GM21737 (cell line): Measurements from ENCODE around the gene OST4.

Source experiments
- ATAC-seq: cut with Tn5 transposase; IDR thresholded peaks from one replicate; pipeline ENCODE4 v1.9.1; 2021; ENCODE audit warnings: mild to moderate bottlenecking, moderate library complexity; ENCODE audit not compliant: unreplicated experiment

OST4 gene

DNA sequence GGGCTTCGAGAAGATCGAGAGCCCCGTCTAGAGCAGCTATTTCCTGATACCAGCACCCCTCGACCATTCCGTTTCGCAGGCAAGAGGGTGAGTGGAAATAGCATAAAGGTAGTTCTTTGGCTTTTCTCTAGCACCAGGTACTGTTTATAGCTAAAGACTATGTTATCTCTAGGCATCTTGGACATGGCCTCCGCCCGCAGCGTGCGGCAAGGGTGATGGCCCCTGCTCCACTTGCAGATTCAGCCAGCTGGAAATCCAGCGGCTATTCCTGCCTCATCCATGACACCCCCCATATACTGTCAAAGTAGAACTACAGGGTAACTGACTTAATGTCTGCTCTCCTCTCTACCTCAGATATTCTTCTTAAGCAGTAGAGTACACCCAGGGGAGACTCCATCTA is 16.7 kb downstream of the OST4 start:
- no peak for ATAC-seq

DNA sequence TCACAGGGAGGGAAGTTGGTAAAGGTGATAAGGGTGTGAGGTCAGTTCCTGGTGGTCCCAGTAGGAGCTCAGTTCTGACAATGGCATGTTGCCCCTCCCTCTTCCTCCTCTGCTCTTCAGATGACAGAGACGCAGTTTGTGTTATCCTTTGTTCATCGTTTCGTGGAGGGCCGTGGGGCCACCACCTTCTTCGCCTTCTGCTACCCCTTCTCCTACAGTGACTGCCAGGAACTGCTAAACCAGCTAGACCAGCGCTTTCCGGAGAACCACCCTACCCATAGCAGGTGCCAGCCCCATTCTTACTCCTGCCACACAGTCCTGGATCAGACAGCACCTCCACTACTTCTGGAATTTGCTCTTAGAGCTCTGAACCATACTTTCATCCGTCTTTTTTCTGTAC is 17.7 kb downstream of the OST4 start:
- ATAC-seq: no peak

DNA sequence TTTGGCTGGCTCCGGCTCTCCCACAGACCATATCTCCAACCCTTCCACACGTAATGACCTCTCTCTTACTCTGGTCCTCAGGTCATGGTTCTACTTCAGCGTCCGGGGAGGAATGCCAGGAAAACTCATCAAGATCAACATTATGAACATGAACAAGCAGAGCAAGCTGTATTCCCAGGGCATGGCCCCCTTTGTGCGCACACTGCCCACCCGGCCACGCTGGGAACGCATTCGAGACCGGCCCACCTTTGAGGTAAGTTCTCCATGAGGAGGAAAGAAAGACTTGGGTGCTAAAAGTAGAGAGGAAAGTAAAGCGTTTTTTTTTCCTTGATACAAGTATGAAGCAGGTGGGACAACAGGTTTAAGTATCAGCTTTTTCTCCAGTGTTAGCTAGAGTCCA is 18.1 kb downstream of the OST4 start:
- ATAC-seq: no peak

DNA sequence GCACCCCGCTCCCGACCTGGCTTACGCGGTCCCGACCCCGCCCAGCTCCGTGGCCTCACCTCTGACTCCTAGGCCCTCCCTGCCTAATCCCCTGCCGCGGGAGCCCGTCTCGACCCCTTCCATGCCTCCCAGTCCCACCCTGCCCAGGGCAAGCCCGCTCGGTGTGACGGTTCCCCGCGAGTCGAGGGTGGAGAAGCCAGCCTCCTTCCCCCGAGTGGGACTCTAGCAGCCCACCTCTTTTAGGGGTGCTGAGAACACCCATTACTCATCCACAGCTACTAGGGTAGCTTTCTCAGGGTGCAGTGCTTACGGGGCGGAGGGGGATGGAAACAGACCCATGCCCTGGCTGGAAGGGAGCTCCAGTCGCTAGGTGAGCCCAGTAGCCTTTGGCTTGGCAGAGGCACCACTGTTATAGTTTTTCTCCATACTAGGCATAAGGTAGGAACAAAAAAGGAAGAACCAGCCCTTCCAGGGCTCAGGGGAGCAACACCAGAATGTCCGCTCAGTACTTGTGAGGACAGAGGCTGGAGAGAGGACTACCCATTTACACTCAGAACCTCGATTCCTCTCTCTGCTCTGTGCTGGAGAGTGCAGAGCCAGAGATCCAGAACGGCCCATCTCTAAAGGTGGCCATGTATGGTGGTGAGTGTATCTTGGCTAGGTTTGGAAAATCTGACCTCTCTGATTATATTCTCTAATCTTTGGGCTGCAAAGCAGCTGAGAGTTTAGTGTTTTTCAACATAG is 19.4 kb downstream of the OST4 start:
- no peak for ATAC-seq

DNA sequence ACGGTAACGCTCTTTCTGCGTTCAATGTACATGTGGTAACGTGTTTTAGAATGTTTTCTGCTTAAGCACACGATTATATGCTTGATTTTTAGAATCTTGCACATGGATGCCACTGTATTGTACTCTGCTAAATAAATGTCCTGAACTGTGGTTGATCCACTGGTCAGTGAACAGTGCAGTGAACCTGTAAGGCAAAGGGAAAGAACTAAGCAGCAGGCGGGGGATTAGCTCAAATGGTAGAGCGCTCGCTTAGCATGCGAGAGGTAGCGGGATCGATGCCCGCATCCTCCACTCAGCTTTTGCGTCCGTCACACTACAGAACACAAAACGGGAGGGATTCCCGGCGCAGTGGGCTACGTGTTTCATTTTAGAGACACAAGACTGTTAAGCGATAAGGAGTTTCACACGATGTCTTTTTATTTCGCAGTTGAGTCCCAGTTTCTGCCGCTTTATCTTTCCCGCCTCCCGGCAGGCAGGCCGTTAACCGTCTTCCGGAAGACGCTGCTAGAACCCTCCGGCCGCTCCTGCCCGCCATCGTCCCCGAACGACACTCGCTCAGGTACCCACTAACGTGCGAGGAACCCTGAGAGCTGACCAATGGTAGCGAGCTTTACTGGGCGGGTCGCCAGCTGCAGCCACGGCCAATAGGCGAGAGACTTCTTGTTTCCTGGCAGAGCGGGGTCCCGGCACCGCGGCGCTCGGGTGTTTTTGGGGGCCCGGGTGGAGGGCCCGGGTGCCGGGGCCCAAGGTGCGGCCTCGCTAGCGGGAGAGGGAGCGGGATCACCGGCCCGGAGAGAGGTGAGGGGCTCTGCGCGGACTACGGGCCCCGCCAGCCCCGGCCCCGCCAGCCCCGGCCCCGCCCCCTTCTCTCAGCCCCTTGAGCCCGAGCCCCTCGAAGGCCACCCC is 20.2 kb downstream of the OST4 start, which contains the start of gene AGBL5:
Gene AGBL5 (plus strand): TSS at position 673 of the 906 bp plus-strand sequence. CDS start 1,291 bp downstream, outside the sequence.
- ATAC-seq: peak; percentile 63

DNA sequence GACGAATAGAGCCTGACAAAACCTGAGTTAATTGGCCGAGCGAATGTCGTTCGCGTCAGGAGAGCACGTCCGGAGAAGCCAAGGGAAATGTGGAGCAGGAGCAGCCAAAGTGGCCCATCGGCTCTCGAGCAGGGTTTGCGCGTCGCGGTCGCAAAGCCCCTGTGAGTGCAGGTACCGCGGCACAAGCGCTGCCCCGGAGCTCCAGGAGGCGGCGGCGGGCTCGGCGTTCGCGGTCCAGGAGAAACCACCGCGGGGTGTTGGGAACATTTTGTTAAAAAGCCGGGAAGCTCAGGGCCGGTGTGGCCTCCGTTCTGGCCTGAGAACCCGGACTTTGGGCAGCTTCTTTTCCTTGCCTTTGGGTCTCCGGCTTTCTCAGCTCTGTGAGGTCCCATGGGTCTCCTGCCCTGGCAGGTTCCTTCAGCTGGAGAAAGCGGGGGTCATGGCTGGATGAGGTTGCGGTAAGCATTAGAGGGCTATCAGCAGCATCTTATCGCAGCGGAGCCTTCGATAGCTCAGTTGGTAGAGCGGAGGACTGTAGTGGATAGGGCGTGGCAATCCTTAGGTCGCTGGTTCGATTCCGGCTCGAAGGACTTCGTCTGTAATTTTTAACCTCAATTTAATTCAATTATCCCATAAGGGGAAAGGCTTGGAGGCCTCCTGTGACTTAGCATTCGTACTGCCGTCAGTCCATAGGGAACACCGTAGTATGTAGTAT is 21.0 kb downstream of the OST4 start:
- ATAC-seq: peak; percentile 41

DNA sequence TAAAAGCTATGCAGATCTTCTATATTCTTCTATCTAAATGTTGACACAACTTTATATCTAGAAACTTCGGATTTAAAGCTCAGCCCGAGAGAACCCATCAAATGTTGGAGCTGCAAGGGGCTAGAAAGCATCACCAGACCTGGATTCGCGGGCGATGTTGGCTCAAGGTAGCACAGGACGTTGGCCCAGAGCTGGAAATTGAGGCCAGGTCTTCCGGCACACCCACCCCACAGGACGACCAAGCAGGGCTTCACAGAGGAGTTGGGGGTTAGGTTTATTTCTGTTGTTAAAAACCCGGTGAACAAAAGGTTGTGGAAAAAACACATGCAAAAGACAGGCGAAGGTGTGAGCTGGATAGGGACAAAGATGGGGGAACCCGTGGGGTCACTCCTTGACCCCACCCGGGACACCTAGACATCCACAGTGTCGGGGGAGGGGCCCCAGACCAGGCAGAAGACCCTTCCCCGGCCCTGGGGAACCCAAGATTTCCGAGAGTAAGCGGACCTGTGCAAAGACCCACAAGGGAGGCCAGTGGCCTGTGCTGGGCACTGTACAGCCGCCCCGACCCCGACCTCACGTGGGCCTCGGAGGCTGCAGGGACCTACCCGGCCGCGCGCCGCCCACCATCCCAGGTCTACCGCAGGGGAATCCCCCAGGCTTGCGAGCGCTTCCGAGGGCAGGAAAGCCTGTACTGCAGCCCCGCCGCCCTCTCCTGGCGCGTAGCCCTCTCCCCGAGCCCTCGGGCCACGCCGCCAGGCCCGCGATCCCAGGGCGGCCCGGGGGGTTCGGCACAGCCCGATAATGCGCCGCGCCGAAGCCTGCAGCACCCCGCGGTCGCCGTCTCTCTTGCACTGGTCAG is 21.8 kb downstream of the OST4 start:
- ATAC-seq: peak; percentile 26

DNA sequence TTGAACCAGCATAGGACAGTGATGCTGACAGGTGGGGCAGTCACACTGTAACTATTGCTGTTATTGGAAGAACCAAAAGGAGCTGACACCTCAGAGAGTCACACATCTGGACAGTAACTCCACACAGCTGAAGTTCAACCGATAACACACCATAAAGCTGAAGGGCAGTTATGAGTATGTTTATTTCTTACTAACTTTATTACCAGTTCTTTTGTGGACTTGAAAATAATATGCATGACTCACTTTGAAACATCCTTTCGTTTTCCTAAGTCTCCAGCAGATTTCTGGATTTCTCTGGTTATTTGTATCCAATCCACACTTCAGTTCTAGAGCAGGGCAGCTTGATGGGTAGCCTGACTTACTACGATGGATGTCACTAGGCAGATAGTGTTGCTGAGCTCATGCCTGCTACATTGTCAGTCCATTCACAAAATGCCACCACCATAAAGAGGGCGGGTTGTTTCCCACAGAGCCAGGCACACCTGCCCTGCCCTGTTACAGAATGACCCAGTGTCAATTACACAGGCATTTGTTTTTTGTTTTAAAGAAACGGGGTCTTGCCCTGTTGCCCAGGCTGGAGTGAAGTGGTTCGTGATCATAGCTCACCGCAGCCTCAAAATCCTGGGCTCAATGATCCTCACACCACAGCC is 28.3 kb downstream of the OST4 start:
- no peak for ATAC-seq

DNA sequence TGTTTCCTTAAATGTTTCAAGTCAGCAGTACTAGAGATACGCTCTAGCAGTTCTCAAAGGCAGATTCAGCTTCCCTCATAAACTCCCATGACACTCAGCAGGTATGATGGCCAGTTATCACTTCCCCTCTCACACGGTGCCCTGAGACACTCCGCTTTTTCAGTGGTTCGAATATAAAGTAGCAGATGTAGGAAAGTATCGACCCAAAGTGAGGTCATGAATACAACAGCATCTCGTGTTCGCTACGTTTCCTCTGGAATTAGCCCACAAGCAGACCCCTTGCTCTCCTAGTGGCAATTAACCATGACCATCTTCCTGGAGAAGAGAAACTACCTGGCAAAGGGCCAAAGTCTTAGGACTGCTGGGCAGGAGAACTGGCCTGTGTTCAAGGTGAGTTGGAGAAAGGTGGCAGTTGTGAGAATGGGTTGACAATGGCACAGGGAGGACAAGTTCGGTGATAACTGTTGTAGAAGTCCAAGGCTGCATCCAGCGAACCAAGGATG is 29.2 kb downstream of the OST4 start:
- ATAC-seq: peak; percentile 53

DNA sequence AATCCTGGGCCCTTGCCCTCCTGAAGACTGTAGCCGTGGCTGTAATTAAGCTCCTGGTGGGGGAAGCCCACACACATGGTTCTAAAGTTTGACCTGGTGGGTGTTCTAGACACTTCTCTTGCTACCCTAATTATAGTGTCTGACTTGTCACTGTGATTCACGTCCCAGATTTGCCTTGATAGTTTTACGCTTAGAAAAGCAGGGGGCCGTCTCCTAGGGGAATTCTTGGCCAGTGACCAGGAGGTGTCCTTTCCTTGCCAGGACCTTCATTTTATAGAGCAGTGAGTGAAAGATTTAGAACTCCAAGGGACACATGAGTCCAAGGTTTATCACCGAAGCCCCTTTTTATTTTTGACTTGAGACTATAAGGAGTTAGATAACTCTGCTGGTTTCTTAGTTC is 29.7 kb downstream of the OST4 start:
- ATAC-seq: peak; percentile 7

DNA sequence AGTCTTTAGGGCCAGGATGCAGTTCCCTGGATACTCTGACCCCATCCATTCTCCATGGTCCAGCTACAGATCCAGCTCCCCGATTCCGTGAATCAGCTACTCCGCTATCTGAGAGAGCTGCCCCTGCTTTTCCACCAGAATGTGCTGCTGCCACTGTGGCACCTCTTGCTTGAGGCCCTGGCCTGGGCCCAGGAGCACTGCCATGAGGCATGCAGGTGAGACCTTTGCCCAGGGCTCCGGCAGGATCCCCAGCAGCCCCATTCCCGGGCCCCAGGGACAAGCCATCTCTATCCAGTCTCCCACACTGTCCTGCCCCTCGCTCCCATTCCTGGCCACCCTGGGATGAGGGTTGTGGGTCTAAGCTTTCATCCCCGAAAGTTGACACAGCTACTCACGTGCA is 31.2 kb downstream of the OST4 start:
- ATAC-seq: no peak

DNA sequence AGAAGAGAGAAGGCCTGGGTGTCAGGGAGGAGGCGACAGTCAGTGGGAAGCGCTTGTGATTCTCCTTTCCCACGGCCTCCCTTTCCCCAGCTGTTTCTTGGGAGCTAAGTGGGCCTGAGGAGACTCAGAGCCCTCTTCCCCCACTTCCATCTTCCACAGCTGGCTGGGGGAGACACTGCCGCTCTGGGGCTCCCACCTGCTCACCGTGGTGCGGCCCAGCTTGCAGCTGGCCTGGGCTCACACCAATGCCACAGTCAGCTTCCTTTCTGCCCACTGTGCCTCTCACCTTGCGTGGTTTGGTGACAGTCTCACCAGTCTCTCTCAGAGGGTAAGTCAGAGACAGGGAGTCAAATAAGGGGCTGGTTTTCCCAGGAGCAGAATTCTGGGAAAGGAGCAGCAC is 31.6 kb downstream of the OST4 start:
- ATAC-seq: no peak

DNA sequence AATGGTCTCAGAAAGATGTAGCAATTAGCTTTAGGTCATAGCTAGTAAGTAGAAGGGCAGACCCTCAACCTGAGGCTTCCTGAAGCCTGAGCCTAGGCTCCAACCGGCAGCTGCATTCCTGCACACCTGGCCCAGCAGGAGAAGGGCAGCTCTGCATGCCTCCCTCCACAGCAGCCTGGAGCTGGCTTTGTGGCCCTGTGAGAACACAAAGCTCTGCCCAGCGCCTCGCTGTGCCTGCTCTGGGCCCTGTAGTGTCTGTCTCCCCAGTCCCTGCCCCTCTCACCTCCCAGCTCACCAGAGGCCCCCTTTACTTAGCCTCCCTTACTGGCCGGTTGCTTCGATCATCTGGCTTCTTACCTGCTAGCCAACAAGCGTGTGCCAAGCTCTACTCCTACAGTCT is 32.0 kb downstream of the OST4 start:
- ATAC-seq: no peak

DNA sequence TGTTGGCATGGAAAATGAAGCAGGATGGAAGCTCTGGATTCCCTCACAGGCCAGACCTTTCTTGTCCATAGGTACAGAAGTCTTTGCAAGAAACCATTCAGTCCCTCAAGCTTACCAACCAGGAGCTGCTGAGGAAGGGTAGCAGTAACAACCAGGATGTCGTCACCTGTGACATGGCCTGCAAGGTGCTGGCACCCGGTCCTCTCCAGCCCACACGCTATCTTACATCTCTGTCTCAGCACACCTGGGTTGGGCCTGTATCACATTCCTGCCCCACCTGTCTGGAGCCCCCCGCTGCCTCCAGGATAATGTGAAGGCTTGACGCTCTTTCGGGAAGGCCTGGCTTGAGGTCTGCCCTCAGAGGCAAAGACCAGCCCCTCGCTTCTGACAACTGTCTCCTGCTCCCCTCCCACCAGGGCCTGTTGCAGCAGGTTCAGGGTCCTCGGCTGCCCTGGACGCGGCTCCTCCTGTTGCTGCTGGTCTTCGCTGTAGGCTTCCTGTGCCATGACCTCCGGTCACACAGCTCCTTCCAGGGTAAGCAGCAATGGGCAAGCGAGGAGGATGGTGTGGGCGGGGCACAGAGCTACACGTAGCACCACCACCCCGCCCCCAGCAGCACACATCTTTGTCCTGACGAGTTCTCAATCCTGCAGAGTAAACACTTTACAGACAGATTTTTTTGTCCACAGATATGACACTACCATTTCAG is 32.7 kb downstream of the OST4 start:
- no peak for ATAC-seq

DNA sequence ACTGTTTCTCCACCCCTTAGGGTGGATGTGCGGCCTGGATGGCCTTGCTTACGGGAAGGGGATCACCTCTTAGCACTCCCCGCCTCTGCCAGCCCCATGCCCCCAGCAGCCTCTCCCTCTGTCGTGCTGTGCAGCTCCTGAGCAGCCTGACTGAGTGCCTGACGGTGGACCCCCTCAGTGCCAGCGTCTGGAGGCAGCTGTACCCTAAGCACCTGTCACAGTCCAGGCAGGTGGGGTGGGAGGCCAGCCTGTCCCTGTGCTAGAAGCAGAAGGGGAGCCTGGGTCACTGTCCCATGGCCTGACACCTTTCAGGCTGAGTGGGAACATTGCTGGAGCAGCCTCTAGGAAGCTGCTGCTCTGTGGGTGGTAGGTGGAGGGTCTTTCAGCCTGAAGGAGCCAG is 33.4 kb downstream of the OST4 start:
- no peak for ATAC-seq

DNA sequence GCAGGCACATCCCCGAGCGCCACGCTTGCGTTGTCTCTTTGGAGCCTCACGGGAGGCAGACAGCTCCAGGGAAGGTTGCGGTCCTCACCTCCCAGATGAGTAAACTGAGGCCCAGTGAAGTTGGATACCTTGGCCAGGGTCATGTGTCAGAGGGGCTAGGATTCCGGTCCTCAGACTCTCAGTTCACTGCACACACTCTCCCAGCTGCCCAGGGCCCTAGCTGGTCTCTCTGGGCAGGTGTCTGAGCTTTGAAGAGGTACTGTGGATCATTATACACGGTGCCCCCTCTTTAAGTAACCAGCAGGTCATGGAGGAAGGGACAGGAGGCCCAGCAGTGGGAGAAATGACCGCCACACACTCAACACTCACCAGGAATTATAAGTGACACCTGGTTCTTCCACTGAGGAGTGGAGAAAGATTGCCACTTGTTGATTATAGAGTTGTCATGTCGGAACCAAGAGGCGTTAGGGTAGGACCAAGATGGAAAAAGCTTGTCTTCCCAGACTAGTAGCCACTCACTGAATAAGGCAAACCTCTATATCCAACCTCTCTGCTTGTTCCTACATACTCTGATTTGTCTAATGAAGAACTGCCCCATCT is 38.1 kb downstream of the OST4 start:
- ATAC-seq: no peak

DNA sequence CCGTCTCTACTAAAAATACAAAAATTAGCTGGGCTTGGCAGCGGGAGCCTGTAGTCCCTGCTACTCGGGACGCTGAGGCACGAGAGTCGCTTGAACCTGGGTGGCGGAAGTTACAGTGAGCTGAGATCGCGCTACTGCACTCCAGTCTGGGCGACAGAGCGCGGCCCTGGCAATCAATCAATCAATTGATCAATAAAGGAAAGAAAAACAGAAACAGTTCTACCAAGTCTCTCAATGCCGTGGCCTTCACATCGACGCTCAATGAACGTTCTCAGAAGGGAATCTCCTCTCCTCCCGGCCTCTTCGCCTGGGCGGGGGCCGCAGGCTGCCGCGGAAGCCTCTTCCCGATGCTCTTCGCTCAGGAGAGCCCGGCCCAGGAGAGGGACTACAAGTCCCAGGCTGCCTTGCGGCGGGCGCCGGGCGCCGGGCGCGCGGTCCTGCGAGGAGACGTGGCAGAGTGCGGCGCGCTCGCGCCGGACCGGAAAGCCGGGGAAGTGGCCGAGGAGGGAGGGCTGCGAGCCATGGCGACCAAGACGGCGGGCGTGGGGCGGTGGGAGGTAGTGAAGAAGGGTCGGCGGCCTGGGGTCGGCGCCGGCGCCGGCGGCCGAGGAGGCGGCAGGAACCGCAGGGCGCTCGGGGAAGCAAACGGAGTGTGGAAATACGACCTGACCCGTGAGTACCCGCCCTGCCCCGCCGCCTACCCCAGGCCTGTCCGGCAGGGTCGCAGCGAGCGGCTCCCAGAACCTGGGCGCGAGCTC is 38.8 kb downstream of the OST4 start, which contains the start of gene TMEM214:
Gene TMEM214 (plus strand): TSS at position 471 of the 758 bp plus-strand sequence. CDS start 51 bp downstream, at position 522.
- peak; percentile 85 for ATAC-seq

DNA sequence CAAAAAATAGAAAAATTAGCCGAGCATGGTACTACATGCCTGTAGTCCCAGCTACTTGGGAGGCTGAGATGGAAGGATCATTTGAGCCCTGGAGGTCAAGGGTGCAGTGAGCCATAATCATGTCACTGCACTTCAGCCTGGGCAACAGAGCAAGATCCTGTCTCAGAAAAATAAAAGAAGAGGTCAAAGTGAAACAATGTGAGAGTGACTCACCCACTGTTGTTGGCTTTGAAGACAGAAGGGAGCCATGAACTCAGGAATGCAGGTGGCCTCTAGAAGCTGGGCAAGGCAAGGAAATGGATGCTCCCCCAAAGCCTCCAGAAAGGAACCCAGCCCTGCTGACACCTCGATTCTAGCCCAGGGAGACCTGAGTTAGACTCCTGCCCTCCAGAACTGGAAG is 42.4 kb downstream of the OST4 start:
- ATAC-seq: no peak
